Measurements from ENCODE around the gene CACFD1. TPM values are rescaled to one million over a fixed set of nuclear protein-coding genes. Genes with fewer than 3 reads are reported as not detected.

The CACFD1 gene
- total and polyA plus RNA-seq, 2 of the 13 experiments (the other 11 are each of a cell fraction or from before 2014, with no cell fraction given) = 13.8 to 14.6 TPM

DNA sequence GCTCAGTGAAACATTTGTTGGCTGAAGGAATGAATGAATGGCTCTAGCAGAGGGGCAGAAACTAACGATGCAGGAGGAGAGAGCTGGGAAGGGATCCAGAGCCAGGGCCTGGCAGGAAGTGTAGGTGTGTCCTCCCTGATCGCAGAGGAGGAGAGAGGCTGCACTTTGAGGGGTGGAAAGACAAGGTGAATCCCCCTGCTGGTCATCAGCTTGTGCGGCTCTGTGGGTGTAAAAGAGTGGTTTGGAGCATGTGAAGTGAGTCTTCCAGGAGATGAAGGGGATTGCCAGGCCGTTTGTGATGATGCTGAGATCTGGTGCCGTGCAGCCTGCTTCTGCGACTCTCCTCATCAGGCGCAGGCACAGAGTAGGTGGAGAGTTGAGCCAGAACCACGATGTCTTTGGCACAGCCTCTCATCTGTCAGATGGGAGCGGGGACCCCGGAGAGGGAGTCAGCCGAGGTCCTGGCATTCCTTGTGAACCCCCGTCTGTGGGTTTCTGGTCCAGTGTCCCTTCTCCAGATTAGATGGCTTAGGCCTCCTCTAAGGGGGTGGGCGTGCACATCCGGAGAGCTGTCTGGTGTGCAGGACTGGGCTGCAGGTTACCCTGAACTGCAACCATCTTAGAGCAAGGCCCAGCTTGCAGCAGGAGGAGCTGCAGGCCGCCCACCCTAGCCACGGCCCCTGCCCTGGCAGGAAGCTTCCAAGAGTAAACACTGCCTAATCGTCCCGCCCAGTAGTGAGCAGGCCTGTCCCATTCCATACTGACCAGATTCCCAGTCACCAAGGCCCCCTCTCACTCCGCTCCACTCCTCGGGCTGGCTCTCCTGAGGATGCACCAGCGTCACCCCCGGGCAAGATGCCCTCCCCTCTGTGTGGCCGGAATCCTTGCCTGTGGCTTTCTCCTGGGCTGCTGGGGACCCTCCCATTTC is 37.9 kb upstream of the CACFD1 start, which contains the start of gene ADAMTS13 (continued):
- TF ChIP-seq, protein P1, sequence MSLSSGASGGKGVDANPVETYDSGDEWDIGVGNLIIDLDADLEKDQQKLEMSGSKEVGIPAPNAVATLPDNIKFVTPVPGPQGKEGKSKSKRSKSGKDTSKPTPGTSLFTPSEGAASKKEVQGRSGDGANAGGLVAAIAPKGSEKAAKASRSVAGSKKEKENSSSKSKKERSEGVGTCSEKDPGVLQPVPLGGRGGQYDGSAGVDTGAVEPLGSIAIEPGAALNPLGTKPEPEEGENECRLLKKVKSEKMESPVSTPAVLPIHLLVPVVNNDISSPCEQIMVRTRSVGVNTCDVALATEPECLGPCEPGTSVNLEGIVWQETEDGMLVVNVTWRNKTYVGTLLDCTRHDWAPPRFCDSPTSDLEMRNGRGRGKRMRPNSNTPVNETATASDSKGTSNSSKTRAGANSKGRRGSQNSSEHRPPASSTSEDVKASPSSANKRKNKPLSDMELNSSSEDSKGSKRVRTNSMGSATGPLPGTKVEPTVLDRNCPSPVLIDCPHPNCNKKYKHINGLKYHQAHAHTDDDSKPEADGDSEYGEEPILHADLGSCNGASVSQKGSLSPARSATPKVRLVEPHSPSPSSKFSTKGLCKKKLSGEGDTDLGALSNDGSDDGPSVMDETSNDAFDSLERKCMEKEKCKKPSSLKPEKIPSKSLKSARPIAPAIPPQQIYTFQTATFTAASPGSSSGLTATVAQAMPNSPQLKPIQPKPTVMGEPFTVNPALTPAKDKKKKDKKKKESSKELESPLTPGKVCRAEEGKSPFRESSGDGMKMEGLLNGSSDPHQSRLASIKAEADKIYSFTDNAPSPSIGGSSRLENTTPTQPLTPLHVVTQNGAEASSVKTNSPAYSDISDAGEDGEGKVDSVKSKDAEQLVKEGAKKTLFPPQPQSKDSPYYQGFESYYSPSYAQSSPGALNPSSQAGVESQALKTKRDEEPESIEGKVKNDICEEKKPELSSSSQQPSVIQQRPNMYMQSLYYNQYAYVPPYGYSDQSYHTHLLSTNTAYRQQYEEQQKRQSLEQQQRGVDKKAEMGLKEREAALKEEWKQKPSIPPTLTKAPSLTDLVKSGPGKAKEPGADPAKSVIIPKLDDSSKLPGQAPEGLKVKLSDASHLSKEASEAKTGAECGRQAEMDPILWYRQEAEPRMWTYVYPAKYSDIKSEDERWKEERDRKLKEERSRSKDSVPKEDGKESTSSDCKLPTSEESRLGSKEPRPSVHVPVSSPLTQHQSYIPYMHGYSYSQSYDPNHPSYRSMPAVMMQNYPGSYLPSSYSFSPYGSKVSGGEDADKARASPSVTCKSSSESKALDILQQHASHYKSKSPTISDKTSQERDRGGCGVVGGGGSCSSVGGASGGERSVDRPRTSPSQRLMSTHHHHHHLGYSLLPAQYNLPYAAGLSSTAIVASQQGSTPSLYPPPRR (CRISPR knock-in tag; IDR thresholded peaks at IDR 0.05; ENCODE audit: borderline replicate concordance) = peak; percentile 37; the same call in 1 of the 2 replicates
- no peak for TF ChIP-seq HMGA1 (CRISPR knock-in tag; conservative IDR thresholded peaks at IDR 0.05)
- TF ChIP-seq, protein P2, sequence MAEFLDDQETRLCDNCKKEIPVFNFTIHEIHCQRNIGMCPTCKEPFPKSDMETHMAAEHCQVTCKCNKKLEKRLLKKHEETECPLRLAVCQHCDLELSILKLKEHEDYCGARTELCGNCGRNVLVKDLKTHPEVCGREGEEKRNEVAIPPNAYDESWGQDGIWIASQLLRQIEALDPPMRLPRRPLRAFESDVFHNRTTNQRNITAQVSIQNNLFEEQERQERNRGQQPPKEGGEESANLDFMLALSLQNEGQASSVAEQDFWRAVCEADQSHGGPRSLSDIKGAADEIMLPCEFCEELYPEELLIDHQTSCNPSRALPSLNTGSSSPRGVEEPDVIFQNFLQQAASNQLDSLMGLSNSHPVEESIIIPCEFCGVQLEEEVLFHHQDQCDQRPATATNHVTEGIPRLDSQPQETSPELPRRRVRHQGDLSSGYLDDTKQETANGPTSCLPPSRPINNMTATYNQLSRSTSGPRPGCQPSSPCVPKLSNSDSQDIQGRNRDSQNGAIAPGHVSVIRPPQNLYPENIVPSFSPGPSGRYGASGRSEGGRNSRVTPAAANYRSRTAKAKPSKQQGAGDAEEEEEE (CRISPR knock-in tag; IDR thresholded peaks at IDR 0.05; ENCODE audit: borderline replicate concordance) = no peak
- peak; percentile 57 for TF ChIP-seq FOXA3 (CRISPR knock-in tag; IDR thresholded peaks at IDR 0.05)
- TF ChIP-seq, protein P3, sequence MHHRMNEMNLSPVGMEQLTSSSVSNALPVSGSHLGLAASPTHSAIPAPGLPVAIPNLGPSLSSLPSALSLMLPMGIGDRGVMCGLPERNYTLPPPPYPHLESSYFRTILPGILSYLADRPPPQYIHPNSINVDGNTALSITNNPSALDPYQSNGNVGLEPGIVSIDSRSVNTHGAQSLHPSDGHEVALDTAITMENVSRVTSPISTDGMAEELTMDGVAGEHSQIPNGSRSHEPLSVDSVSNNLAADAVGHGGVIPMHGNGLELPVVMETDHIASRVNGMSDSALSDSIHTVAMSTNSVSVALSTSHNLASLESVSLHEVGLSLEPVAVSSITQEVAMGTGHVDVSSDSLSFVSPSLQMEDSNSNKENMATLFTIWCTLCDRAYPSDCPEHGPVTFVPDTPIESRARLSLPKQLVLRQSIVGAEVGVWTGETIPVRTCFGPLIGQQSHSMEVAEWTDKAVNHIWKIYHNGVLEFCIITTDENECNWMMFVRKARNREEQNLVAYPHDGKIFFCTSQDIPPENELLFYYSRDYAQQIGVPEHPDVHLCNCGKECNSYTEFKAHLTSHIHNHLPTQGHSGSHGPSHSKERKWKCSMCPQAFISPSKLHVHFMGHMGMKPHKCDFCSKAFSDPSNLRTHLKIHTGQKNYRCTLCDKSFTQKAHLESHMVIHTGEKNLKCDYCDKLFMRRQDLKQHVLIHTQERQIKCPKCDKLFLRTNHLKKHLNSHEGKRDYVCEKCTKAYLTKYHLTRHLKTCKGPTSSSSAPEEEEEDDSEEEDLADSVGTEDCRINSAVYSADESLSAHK (CRISPR knock-in tag; IDR thresholded peaks at IDR 0.05; ENCODE audit: borderline replicate concordance) = no peak
- TF ChIP-seq, protein P4, sequence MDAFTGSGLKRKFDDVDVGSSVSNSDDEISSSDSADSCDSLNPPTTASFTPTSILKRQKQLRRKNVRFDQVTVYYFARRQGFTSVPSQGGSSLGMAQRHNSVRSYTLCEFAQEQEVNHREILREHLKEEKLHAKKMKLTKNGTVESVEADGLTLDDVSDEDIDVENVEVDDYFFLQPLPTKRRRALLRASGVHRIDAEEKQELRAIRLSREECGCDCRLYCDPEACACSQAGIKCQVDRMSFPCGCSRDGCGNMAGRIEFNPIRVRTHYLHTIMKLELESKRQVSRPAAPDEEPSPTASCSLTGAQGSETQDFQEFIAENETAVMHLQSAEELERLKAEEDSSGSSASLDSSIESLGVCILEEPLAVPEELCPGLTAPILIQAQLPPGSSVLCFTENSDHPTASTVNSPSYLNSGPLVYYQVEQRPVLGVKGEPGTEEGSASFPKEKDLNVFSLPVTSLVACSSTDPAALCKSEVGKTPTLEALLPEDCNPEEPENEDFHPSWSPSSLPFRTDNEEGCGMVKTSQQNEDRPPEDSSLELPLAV (CRISPR knock-in tag; conservative IDR thresholded peaks at IDR 0.05; ENCODE audit: low read depth) = no peak
- no peak for TF ChIP-seq ZNF550 (CRISPR knock-in tag; IDR thresholded peaks at IDR 0.05; ENCODE audit: borderline replicate concordance)
- TF ChIP-seq, protein P5, sequence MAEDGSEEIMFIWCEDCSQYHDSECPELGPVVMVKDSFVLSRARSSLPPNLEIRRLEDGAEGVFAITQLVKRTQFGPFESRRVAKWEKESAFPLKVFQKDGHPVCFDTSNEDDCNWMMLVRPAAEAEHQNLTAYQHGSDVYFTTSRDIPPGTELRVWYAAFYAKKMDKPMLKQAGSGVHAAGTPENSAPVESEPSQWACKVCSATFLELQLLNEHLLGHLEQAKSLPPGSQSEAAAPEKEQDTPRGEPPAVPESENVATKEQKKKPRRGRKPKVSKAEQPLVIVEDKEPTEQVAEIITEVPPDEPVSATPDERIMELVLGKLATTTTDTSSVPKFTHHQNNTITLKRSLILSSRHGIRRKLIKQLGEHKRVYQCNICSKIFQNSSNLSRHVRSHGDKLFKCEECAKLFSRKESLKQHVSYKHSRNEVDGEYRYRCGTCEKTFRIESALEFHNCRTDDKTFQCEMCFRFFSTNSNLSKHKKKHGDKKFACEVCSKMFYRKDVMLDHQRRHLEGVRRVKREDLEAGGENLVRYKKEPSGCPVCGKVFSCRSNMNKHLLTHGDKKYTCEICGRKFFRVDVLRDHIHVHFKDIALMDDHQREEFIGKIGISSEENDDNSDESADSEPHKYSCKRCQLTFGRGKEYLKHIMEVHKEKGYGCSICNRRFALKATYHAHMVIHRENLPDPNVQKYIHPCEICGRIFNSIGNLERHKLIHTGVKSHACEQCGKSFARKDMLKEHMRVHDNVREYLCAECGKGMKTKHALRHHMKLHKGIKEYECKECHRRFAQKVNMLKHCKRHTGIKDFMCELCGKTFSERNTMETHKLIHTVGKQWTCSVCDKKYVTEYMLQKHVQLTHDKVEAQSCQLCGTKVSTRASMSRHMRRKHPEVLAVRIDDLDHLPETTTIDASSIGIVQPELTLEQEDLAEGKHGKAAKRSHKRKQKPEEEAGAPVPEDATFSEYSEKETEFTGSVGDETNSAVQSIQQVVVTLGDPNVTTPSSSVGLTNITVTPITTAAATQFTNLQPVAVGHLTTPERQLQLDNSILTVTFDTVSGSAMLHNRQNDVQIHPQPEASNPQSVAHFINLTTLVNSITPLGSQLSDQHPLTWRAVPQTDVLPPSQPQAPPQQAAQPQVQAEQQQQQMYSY (CRISPR knock-in tag; IDR thresholded peaks at IDR 0.05) = no peak
- TF ChIP-seq ZNF382 (CRISPR knock-in tag; IDR thresholded peaks at IDR 0.05; ENCODE audit: borderline replicate concordance) = no peak
- no peak for TF ChIP-seq FOXO1 (CRISPR knock-in tag; IDR thresholded peaks at IDR 0.05)
- 0 out of 2 replicates have a peak, but pooled peaks have one; percentile 4 for TF ChIP-seq ZBTB38 (CRISPR knock-in tag; IDR thresholded peaks at IDR 0.05)
- no peak for TF ChIP-seq ZNF264 (CRISPR knock-in tag; IDR thresholded peaks at IDR 0.05)

Data from HepG2 (cell line).